Spleen (tissue), 11 donors: ENCODE measurements around the gene FGFR2. TPM values are rescaled to one million over a fixed set of nuclear protein-coding genes. Genes with fewer than 3 reads are reported as not detected.

Source experiments
- DNase-seq: peaks from one replicate; pipeline ENCODE4 v3.0.0-alpha.2; 2020
- H3K27ac ChIP-seq, 8 donors: fragments of 200-600 bp; sonication (generic) in 7 of 8; 1 replicate in 4 of 8; 2 replicates in 4 of 8; pipeline versions ENCODE4 v1.5.0 to v1.8.0; 2016 to 2021; ENCODE audit warnings: inconsistent platforms in 4 of 8, mild to moderate bottlenecking in 4 of 8, moderate library complexity in 1 of 8
- H3K27me3 ChIP-seq, 7 donors: fragments of 200-600 bp; sonication (generic) in 6 of 7; replicated peaks in 1 of 7; 1 replicate in 4 of 7; 2 replicates in 3 of 7; pipeline versions ENCODE4 v1.5.0 to v1.8.0; 2016 to 2021; ENCODE audit warnings: inconsistent platforms in 3 of 7, mild to moderate bottlenecking in 1 of 7
- H3K36me3 ChIP-seq, 6 donors: fragments of 200-600 bp; sonication (generic) in 5 of 6; 1 replicate in 4 of 6; 2 replicates in 2 of 6; pipeline versions ENCODE4 v1.5.0 to v1.8.0; 2016 to 2021; ENCODE audit warnings: inconsistent platforms in 2 of 6
- H3K4me1 ChIP-seq, 6 donors: fragments of 200-600 bp; sonication (generic) in 5 of 6; 1 replicate in 3 of 6; 2 replicates in 3 of 6; pipeline versions ENCODE4 v1.5.0 to v1.8.0; 2016 to 2021; ENCODE audit warnings: inconsistent platforms in 3 of 6
- H3K4me3 ChIP-seq, 8 donors: fragments of 200-600 bp; sonication (generic) in 7 of 8; 1 replicate in 4 of 8; 2 replicates in 4 of 8; pipeline versions ENCODE4 v1.5.0 to v1.8.0; 2016 to 2021; ENCODE audit warnings: inconsistent platforms in 4 of 8, mild to moderate bottlenecking in 4 of 8, moderate library complexity in 2 of 8
- H3K9me3 ChIP-seq, 8 donors: fragments of 200-600 bp; sonication (generic) in 7 of 8; 1 replicate in 4 of 8; 2 replicates in 4 of 8; pipeline versions ENCODE4 v1.5.0 to v1.8.0; 2016 to 2021; ENCODE audit warnings: inconsistent platforms in 4 of 8
- CTCF ChIP-seq, 11 experiments: fragments of 200-600 bp in 7 of 11; fragments of 450-650 bp in 4 of 11; sonication (generic) in 4 of 11; IDR thresholded peaks in 8 of 11; conservative IDR thresholded peaks in 3 of 11; 1 replicate in 7 of 11; 2 replicates in 4 of 11; pipeline versions ENCODE4 v1.4.0 to v1.8.0; 2016 to 2021; ENCODE audit warnings: antibody characterized with exemption in 11 of 11, inconsistent platforms in 4 of 11, mild to moderate bottlenecking in 1 of 11
- POLR2A ChIP-seq, 3 donors: fragments of 450-650 bp; IDR thresholded peaks; one replicate each; pipeline ENCODE4 v1.5.1; 2017; ENCODE audit warnings: antibody characterized with exemption in 3 of 3, mild to moderate bottlenecking in 1 of 3
- POLR2AphosphoS5 ChIP-seq, 3 donors: sonication (generic); formaldehyde crosslinking; IDR thresholded peaks; one replicate each; pipeline ENCODE4 v1.5.1; 2017; ENCODE audit warnings: antibody characterized with exemption in 3 of 3
- WGBS, 5 donors: extraction: QIAGEN DNeasy Blood & Tissue Kit in 3 of 5; methylation state at CpG; one replicate each; pipeline versions ENCODE4 v1.1.5 to v1.1.7; 2013 to 2018; 5-methylcytosine and 5-hydroxymethylcytosine counted together
- intact Hi-C: fragments of 100-400 bp; cut with DNase I; formaldehyde crosslinking; loops from one replicate; pipeline ENCODE4 v1.15.0; 2023; ENCODE audit warnings: low total_unique reads
- polyA plus RNA-seq, 3 donors: library from polyadenylated mRNA; stranded (reverse); fragments of 200-250 nt; gene quantifications; one replicate each; pipeline ENCODE4 v1.2.1, GENCODE V29; 2013
- total RNA-seq, 7 donors: library from RNA; depleted of rRNA in 3 of 7; stranded (reverse); fragments of >200 nt in 3 of 7; fragmentation: NEBNext Ultra II Directional in 4 of 7; extraction: Animal tissue kit (Norgen Biotek cat#: 25700) in 4 of 7; gene quantifications; one replicate each; pipeline versions ENCODE4 v1.1.0 to v1.2.1, GENCODE V29; 2016 to 2021
- donor health status: healthy with polysubstance abuse.
- donor health status: DM: no; HTN: no; CAD: no; lungs with moderate emphysema.
- donor health status: DM: no; HTN: no; CAD: no.
- donor health status: Bipolar disorder and iron deficiency.
- donor health status: healthy.
- donor health status: DM: no; HTN: no; CAD: no.
- donor health status: DM: yes; HTN: yes; CAD: no.

The FGFR2 gene
- total and polyA plus RNA-seq, 10 donors: 0.24 to 1.8 (median 0.91) TPM

GRCh38 chr10:121461307-121461706, 136.9 kb downstream of the FGFR2 start:
- no peak overlapping the region for H3K27ac ChIP-seq
- no peaks in the 10 kb centered on the region for H3K27me3 ChIP-seq
- no peaks in the 10 kb centered on the region for H3K9me3 ChIP-seq
- DNase-seq: no peak
- no peak overlapping the region for H3K4me3 ChIP-seq
- H3K4me1 ChIP-seq: no peaks in the 10 kb centered on the region
- 68 to 92% (median 89%) methylated on average over 5 of the region's 5 CpGs for WGBS, 5 donors
- no peaks in the 10 kb centered on the region for H3K36me3 ChIP-seq
- intact Hi-C loops: no loop called here
- no peak for TF ChIP-seq POLR2A (IDR thresholded peaks at IDR 0.05)
- TF ChIP-seq CTCF (IDR thresholded peaks at IDR 0.05 in 8 of 11, conservative IDR thresholded peaks at IDR 0.05 in 3 of 11): no peak
- TF ChIP-seq POLR2AphosphoS5 (IDR thresholded peaks at IDR 0.05): no peak

GRCh38 chr10:121460733-121461132, 137.5 kb downstream of the FGFR2 start:
- WGBS, 5 donors: 78 to 100% (median 86%) methylated on average over 3 of the region's 3 CpGs
- Histone ChIP-seq H3K36me3 (no peaks in the 10 kb centered on the region), H3K4me1 (no peaks in the 10 kb centered on the region), H3K4me3 (no peak overlapping the region), H3K27ac (no peak overlapping the region), H3K27me3 (no peaks in the 10 kb centered on the region), H3K9me3 (no peaks in the 10 kb centered on the region)
- intact Hi-C loops: no loop called here
- DNase-seq: no peak
- TF ChIP-seq POLR2AphosphoS5 (IDR thresholded peaks at IDR 0.05): no peak
- no peak for TF ChIP-seq CTCF (IDR thresholded peaks at IDR 0.05 in 8 of 11, conservative IDR thresholded peaks at IDR 0.05 in 3 of 11)
- TF ChIP-seq POLR2A (IDR thresholded peaks at IDR 0.05): no peak

GRCh38 chr10:121459622-121460453, 138.4 kb downstream of the FGFR2 start:
- no peak for DNase-seq

More at GRCh38 chr10:121459622-121460453, 138.4 kb downstream of the FGFR2 start:
- 72 to 81% (median 75%) methylated on average over 17 of the region's 17 CpGs for WGBS, 5 donors
- Histone ChIP-seq H3K27ac (no peak overlapping the region), H3K36me3 (no peaks in the 10 kb centered on the region), H3K9me3 (no peaks in the 10 kb centered on the region), H3K27me3 (no peaks in the 10 kb centered on the region), H3K4me1 (no peaks in the 10 kb centered on the region), H3K4me3 (no peak overlapping the region)
- intact Hi-C loops: no loop called here
- TF ChIP-seq CTCF (IDR thresholded peaks at IDR 0.05 in 8 of 11, conservative IDR thresholded peaks at IDR 0.05 in 3 of 11): no peak
- TF ChIP-seq POLR2A (IDR thresholded peaks at IDR 0.05): no peak
- TF ChIP-seq POLR2AphosphoS5 (IDR thresholded peaks at IDR 0.05): no peak
